ENCODE measurements around the gene GPN3.

Gene GPN3

DNA sequence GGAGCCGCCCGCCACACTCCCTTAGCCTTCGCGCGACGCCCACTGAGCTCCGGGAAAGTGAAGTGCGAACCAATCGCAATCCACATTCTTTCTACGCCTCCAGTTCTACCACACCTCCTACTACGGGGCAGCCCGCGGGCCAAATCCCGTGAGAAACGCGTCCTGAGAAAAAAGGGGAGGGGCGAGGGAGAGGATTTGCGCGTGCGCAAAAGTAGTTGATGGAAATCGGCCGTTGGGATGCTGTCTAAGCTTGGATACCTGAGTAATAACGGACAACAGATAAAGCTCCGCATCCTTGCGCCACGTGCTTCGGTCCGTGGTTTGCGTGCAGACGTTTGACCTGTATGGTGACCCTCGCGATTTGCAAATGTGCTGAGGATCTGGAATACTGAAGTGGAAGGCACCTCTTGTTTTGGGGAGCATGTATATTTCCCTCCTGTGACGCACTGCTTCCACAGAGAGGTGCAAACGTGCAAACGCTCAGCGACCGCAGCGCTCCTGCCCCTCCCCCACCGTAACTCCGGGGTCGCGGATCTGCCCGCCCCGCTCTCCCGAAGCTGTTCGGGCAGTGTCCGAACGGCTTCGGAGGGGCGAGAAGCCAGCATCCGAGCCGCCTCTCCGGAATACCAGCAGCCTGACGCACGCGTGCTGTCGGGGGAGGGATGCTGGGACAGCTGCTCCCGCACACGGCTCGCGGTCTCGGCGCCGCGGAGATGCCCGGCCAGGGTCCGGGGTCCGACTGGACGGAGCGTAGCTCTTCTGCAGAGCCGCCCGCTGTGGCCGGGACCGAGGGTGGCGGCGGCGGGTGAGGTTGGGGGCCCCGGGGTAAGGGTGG lies at the start of gene GPN3, which contains the start of gene FAM216A:
Gene GPN3, minus strand, starts transcription at position 44 of the 835 bp plus-strand sequence. CDS start 54 bp downstream, outside the sequence.
Gene FAM216A, plus strand, starts transcription at position 632 of the 835 bp plus-strand sequence. Its CDS starts 31 bp downstream, at position 663.
- Histone ChIP-seq H3K27me3 (ENCODE audit: insufficient read depth, low read length) (no peaks in the 10 kb centered on the region), H3K36me3 (ENCODE audit: insufficient read depth, low read depth, low read length) (peaks cover 17% of the 10 kb centered on the region; the same call in 1 of the 2 replicates), H3K4me1 (ENCODE audit: insufficient read depth, low read length) (no peaks in the 10 kb centered on the region), H3K9me3 (ENCODE audit: insufficient read depth, low read depth, low read length) (no peaks in the 10 kb centered on the region), H3K4me3 (ENCODE audit: low read length) (peak within 1 kb of the TSS; percentile 95), H3K27ac (ENCODE audit: low read length) (peak within 1 kb of the TSS; percentile 37), H3K9ac (ENCODE audit: low read depth, low read length) (peak within 1 kb of the TSS; percentile 96)

DNA sequence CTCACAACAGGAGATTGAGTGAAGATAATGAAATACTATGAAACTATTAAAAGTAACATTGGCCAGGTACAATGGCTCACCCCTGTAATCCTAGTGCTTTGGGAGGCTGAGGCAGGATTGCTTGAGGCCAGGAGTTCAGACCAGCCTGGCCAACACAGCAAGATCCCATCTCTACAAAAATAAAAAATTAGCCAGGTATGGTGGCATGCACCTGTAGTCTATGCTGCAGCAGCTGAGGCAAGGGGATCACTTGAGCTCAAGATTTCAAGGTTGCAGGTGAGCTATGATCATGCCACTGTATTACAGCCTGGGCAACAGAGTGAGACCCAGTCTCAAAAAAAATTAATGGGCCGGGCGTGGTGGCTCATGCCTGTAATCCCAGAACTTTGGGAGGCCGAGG lies 48.9 kb upstream of the GPN3 start:
- H3K4me1 ChIP-seq (ENCODE audit: insufficient read depth, low read length): no peaks in the 10 kb centered on the region
- no peak overlapping the region for H3K4me3 ChIP-seq (ENCODE audit: low read length)
- H3K36me3 ChIP-seq (ENCODE audit: insufficient read depth, low read depth, low read length): no peaks in the 10 kb centered on the region
- H3K9ac ChIP-seq (ENCODE audit: low read depth, low read length): no peak overlapping the region
- no peaks in the 10 kb centered on the region for H3K27me3 ChIP-seq (ENCODE audit: insufficient read depth, low read length)
- H3K27ac ChIP-seq (ENCODE audit: low read length): no peak overlapping the region
- no peaks in the 10 kb centered on the region for H3K9me3 ChIP-seq (ENCODE audit: insufficient read depth, low read depth, low read length)

GRCh38 chr12:110514363-110514762 lies 46.3 kb upstream of the GPN3 start:
- Histone ChIP-seq H3K27ac (ENCODE audit: low read length) (no peak overlapping the region), H3K4me1 (ENCODE audit: insufficient read depth, low read length) (no peaks in the 10 kb centered on the region), H3K36me3 (ENCODE audit: insufficient read depth, low read depth, low read length) (no peaks in the 10 kb centered on the region), H3K9ac (ENCODE audit: low read depth, low read length) (no peak overlapping the region), H3K4me3 (ENCODE audit: low read length) (no peak overlapping the region), H3K27me3 (ENCODE audit: insufficient read depth, low read length) (no peaks in the 10 kb centered on the region), H3K9me3 (ENCODE audit: insufficient read depth, low read depth, low read length) (no peaks in the 10 kb centered on the region)

DNA sequence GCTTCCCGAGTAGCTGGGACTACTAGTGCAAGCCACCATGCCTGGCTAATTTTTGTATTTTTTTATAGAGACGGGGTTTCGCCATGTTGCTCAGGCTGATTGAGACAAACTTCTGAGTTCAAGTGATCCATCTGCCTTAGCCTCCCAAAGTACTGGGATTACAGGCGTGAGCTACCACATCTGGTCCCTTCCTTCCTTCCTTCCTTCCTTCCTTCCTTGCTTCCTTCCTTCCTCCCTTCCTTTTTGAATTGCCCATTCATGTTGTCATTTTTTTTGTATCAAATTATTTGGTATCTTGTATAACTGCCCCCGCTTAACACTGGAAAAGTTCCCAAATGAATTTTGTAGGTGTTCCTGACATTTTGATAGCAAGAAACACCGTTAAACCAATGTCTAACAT lies 45.8 kb upstream of the GPN3 start:
- Histone ChIP-seq H3K27me3 (ENCODE audit: insufficient read depth, low read length) (no peaks in the 10 kb centered on the region), H3K4me3 (ENCODE audit: low read length) (no peak overlapping the region), H3K9ac (ENCODE audit: low read depth, low read length) (no peak overlapping the region), H3K4me1 (ENCODE audit: insufficient read depth, low read length) (no peaks in the 10 kb centered on the region), H3K36me3 (ENCODE audit: insufficient read depth, low read depth, low read length) (no peaks in the 10 kb centered on the region), H3K27ac (ENCODE audit: low read length) (no peak overlapping the region), H3K9me3 (ENCODE audit: insufficient read depth, low read depth, low read length) (no peaks in the 10 kb centered on the region)

- H3K9ac ChIP-seq (ENCODE audit: low read depth, low read length): no peak overlapping the region
- no peaks in the 10 kb centered on the region for H3K36me3 ChIP-seq (ENCODE audit: insufficient read depth, low read depth, low read length)
- H3K4me3 ChIP-seq (ENCODE audit: low read length): no peak overlapping the region
- H3K27ac ChIP-seq (ENCODE audit: low read length): no peak overlapping the region
- H3K9me3 ChIP-seq (ENCODE audit: insufficient read depth, low read depth, low read length): no peaks in the 10 kb centered on the region
- H3K4me1 ChIP-seq (ENCODE audit: insufficient read depth, low read length): no peaks in the 10 kb centered on the region
- peaks cover 12% of the 10 kb centered on the region for H3K27me3 ChIP-seq (ENCODE audit: insufficient read depth, low read length)
Observed at GRCh38 chr12:110508071-110508586, 40.1 kb upstream of the GPN3 start.

- no peaks in the 10 kb centered on the region for H3K4me1 ChIP-seq (ENCODE audit: insufficient read depth, low read length)
- H3K4me3 ChIP-seq (ENCODE audit: low read length): no peak overlapping the region
- no peaks in the 10 kb centered on the region for H3K36me3 ChIP-seq (ENCODE audit: insufficient read depth, low read depth, low read length)
- H3K27ac ChIP-seq (ENCODE audit: low read length): no peak overlapping the region
- H3K27me3 ChIP-seq (ENCODE audit: insufficient read depth, low read length): peaks cover 22% of the 10 kb centered on the region
- H3K9me3 ChIP-seq (ENCODE audit: insufficient read depth, low read depth, low read length): peaks cover 6% of the 10 kb centered on the region; the same call in 1 of the 2 replicates
- no peak overlapping the region for H3K9ac ChIP-seq (ENCODE audit: low read depth, low read length)
Observed at GRCh38 chr12:110505332-110505731, 37.3 kb upstream of the GPN3 start.

GRCh38 chr12:110503432-110503831 lies 35.4 kb upstream of the GPN3 start:
- H3K27ac ChIP-seq (ENCODE audit: low read length): no peak overlapping the region

DNA sequence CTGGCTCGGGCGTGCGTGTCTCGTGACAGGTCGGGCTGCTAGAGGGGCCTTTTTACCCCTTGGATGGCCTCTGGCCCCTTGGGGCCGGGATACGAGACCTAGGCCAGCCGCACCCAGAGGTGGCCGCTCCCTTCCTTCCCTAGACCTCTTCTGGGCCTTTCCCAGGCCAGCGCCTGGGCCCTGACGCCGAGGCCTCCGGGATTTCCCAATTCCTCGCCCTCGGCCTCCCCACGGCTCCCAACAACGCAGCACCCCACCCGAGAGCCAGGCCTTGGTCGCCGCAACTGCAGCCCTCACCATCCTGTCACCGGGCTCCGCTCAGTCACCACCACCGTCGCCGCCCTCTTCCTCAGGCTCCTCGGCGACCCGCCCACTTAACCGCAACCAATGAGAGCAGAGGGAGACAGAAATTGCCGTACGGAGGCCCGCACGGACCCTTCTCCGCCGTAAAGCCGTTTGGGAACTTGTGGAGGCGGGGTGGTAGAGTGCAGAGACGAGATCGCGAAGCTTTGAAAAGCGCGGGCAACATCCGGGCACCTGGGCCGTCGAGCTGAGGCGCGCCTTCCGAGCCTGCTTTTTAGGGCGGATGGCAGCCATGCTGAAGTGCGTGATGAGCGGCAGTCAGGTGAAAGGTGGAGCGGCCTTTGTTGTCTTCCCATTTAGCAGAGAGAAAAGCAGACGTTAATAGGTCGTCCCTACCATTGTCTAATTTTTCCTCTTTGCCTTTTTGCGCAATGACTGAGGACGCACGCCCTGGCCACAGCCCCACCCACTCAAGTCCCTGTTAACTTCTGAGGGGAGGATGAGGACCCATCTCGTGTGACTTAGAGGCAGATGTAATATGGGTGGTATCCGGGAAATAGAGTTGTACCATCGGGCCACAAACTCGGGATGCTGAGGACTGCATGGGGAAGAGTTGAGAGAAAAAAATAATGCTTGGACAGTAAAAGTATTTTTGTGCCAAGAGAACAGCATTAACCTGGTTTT lies 34.0 kb upstream of the GPN3 start, which contains the start of the genes RAD9B and VPS29:
Gene RAD9B, plus strand, starts transcription at position 580 of the 987 bp plus-strand sequence. Its CDS starts 7 bp downstream, at position 587.
Gene VPS29, minus strand, starts transcription at position 360 of the 987 bp plus-strand sequence. Its CDS starts 60 bp downstream, at position 300.
- no peak within 1 kb of the TSS for H3K27ac ChIP-seq (ENCODE audit: low read length)
- peaks cover 22% of the 10 kb centered on the region for H3K27me3 ChIP-seq (ENCODE audit: insufficient read depth, low read length)
- peak within 1 kb of the TSS; percentile 82; the same call in 1 of the 2 replicates for H3K9ac ChIP-seq (ENCODE audit: low read depth, low read length)
- H3K4me1 ChIP-seq (ENCODE audit: insufficient read depth, low read length): no peaks in the 10 kb centered on the region
- H3K4me3 ChIP-seq (ENCODE audit: low read length): peak within 1 kb of the TSS; percentile 92
- H3K36me3 ChIP-seq (ENCODE audit: insufficient read depth, low read depth, low read length): no peaks in the 10 kb centered on the region
- peaks cover 6% of the 10 kb centered on the region; the same call in 1 of the 2 replicates for H3K9me3 ChIP-seq (ENCODE audit: insufficient read depth, low read depth, low read length)

More at GRCh38 chr12:110503432-110503831, 35.4 kb upstream of the GPN3 start:
- no peaks in the 10 kb centered on the region for H3K4me1 ChIP-seq (ENCODE audit: insufficient read depth, low read length)
- peaks cover 22% of the 10 kb centered on the region for H3K27me3 ChIP-seq (ENCODE audit: insufficient read depth, low read length)
- H3K9ac ChIP-seq (ENCODE audit: low read depth, low read length): no peak overlapping the region
- peaks cover 6% of the 10 kb centered on the region; the same call in 1 of the 2 replicates for H3K9me3 ChIP-seq (ENCODE audit: insufficient read depth, low read depth, low read length)
- H3K36me3 ChIP-seq (ENCODE audit: insufficient read depth, low read depth, low read length): no peaks in the 10 kb centered on the region
- H3K4me3 ChIP-seq (ENCODE audit: low read length): no peak overlapping the region

- H3K9me3 ChIP-seq (ENCODE audit: insufficient read depth, low read depth, low read length): peaks cover 6% of the 10 kb centered on the region; the same call in 1 of the 2 replicates
- H3K27ac ChIP-seq (ENCODE audit: low read length): no peak overlapping the region
- peaks cover 22% of the 10 kb centered on the region for H3K27me3 ChIP-seq (ENCODE audit: insufficient read depth, low read length)
- peak overlapping the region; percentile 92 for H3K4me3 ChIP-seq (ENCODE audit: low read length)
- H3K9ac ChIP-seq (ENCODE audit: low read depth, low read length): peak overlapping the region; percentile 82; the same call in 1 of the 2 replicates
- H3K4me1 ChIP-seq (ENCODE audit: insufficient read depth, low read length): no peaks in the 10 kb centered on the region
- peaks cover under 1% of the 10 kb centered on the region; the same call in 1 of the 2 replicates for H3K36me3 ChIP-seq (ENCODE audit: insufficient read depth, low read depth, low read length)
Observed at GRCh38 chr12:110501399-110501751, 33.3 kb upstream of the GPN3 start.

- Histone ChIP-seq H3K9me3 (ENCODE audit: insufficient read depth, low read depth, low read length) (peaks cover 6% of the 10 kb centered on the region; the same call in 1 of the 2 replicates), H3K27me3 (ENCODE audit: insufficient read depth, low read length) (peaks cover 17% of the 10 kb centered on the region), H3K27ac (ENCODE audit: low read length) (no peak overlapping the region), H3K4me3 (ENCODE audit: low read length) (no peak overlapping the region), H3K36me3 (ENCODE audit: insufficient read depth, low read depth, low read length) (peaks cover 16% of the 10 kb centered on the region), H3K4me1 (ENCODE audit: insufficient read depth, low read length) (no peaks in the 10 kb centered on the region), H3K9ac (ENCODE audit: low read depth, low read length) (no peak overlapping the region)
Observed at GRCh38 chr12:110498984-110499706, 31.1 kb upstream of the GPN3 start.
